ENCODE results near the gene WWOX.

The WWOX gene

GRCh38 chr16:78274771-78275170 is 175.3 kb downstream of the WWOX start:
- no peak for TF ChIP-seq CSRNP3 (CRISPR knock-in tag; IDR thresholded peaks at IDR 0.05)
- no peak for TF ChIP-seq BACH2 (CRISPR knock-in tag; IDR thresholded peaks at IDR 0.05; ENCODE audit: borderline replicate concordance)
- TF ChIP-seq ZNF70 (CRISPR knock-in tag; IDR thresholded peaks at IDR 0.05), result no peak
- no peak for TF ChIP-seq ZC3H10 (CRISPR knock-in tag; IDR thresholded peaks at IDR 0.05)
- TF ChIP-seq TCF4 (CRISPR knock-in tag; IDR thresholded peaks at IDR 0.05; ENCODE audit: borderline replicate concordance), result no peak
- TF ChIP-seq CSDC2 (CRISPR knock-in tag; IDR thresholded peaks at IDR 0.05), result no peak
- no peak for TF ChIP-seq ARNTL (CRISPR knock-in tag; IDR thresholded peaks at IDR 0.05; ENCODE audit: borderline replicate concordance, low read depth)
- TF ChIP-seq GLIS3 (CRISPR knock-in tag; IDR thresholded peaks at IDR 0.05), result no peak
- no peak for TF ChIP-seq ZFP30 (CRISPR knock-in tag; IDR thresholded peaks at IDR 0.05)
- no peak for TF ChIP-seq SNAI2 (CRISPR knock-in tag; IDR thresholded peaks at IDR 0.05)
- no peak for TF ChIP-seq RARB (CRISPR knock-in tag; IDR thresholded peaks at IDR 0.05)
- TF ChIP-seq ESRRG (CRISPR knock-in tag; IDR thresholded peaks at IDR 0.05), result no peak
- no peak for TF ChIP-seq TOX (CRISPR knock-in tag; IDR thresholded peaks at IDR 0.05; ENCODE audit: borderline replicate concordance)
- no peak for TF ChIP-seq ZFP3 (CRISPR knock-in tag; IDR thresholded peaks at IDR 0.05)
- no peak for TF ChIP-seq PPARA (CRISPR knock-in tag; IDR thresholded peaks at IDR 0.05; ENCODE audit: borderline replicate concordance)
- TF ChIP-seq ZNF8 (CRISPR knock-in tag; IDR thresholded peaks at IDR 0.05), result no peak
- no peak for TF ChIP-seq POU6F1 (CRISPR knock-in tag; IDR thresholded peaks at IDR 0.05; ENCODE audit: borderline replicate concordance, low read depth)
- no peak for TF ChIP-seq TSHZ2 (CRISPR knock-in tag; IDR thresholded peaks at IDR 0.05)
- no peak for ATAC-seq

- no peak for ATAC-seq
- no peak for TF ChIP-seq OSR1 (CRISPR knock-in tag; IDR thresholded peaks at IDR 0.05)
Observed at GRCh38 chr16:78275420-78275819, 176.0 kb downstream of the WWOX start.

- no peak for ATAC-seq
- TF ChIP-seq ESRRG (CRISPR knock-in tag; IDR thresholded peaks at IDR 0.05), result no peak
- TF ChIP-seq ZNF8 (CRISPR knock-in tag; IDR thresholded peaks at IDR 0.05), result no peak
- no peak for TF ChIP-seq POU6F1 (CRISPR knock-in tag; IDR thresholded peaks at IDR 0.05; ENCODE audit: borderline replicate concordance, low read depth)
- no peak for TF ChIP-seq ZFP30 (CRISPR knock-in tag; IDR thresholded peaks at IDR 0.05)
- no peak for TF ChIP-seq CSDC2 (CRISPR knock-in tag; IDR thresholded peaks at IDR 0.05)
- TF ChIP-seq ZNF565 (CRISPR knock-in tag; conservative IDR thresholded peaks at IDR 0.05; ENCODE audit: low read depth), result no peak
- TF ChIP-seq CSRNP3 (CRISPR knock-in tag; IDR thresholded peaks at IDR 0.05), result no peak
- TF ChIP-seq TOX (CRISPR knock-in tag; IDR thresholded peaks at IDR 0.05; ENCODE audit: borderline replicate concordance), result no peak
- TF ChIP-seq TCF4 (CRISPR knock-in tag; IDR thresholded peaks at IDR 0.05; ENCODE audit: borderline replicate concordance), result no peak
- TF ChIP-seq ARNTL (CRISPR knock-in tag; IDR thresholded peaks at IDR 0.05; ENCODE audit: borderline replicate concordance, low read depth), result no peak
- no peak for TF ChIP-seq TSHZ2 (CRISPR knock-in tag; IDR thresholded peaks at IDR 0.05)
- no peak for TF ChIP-seq RARB (CRISPR knock-in tag; IDR thresholded peaks at IDR 0.05)
- TF ChIP-seq GLIS3 (CRISPR knock-in tag; IDR thresholded peaks at IDR 0.05), result no peak
- no peak for TF ChIP-seq PPARA (CRISPR knock-in tag; IDR thresholded peaks at IDR 0.05; ENCODE audit: borderline replicate concordance)
- no peak for TF ChIP-seq ISL1 (CRISPR knock-in tag; IDR thresholded peaks at IDR 0.05)
- no peak for TF ChIP-seq BACH2 (CRISPR knock-in tag; IDR thresholded peaks at IDR 0.05; ENCODE audit: borderline replicate concordance)
Observed at GRCh38 chr16:78277321-78278055, 178.0 kb downstream of the WWOX start.

Measured in SK-N-SH treated with all-trans-retinoic acid at 6 μM for 48 hours (cell line).